Activated CD4-positive, alpha-beta T cell treated with anti-CD3 and anti-CD28 coated beads, Interleukin-10, Interleukin-2, amounts not matched to agents 100 ng/mL and 50 ng/mL, durations not matched to agents 16 hours and 8 hours (primary cell): ENCODE measurements around the gene SHH.

Experiments used
- DNase-seq: peaks from one replicate; pipeline ENCODE4 v3.0.0-alpha.2; 2020

SHH gene

GRCh38 chr7:155804897-155805825 is 7.1 kb downstream of the SHH start:
- peak; percentile 66 for DNase-seq

DNA sequence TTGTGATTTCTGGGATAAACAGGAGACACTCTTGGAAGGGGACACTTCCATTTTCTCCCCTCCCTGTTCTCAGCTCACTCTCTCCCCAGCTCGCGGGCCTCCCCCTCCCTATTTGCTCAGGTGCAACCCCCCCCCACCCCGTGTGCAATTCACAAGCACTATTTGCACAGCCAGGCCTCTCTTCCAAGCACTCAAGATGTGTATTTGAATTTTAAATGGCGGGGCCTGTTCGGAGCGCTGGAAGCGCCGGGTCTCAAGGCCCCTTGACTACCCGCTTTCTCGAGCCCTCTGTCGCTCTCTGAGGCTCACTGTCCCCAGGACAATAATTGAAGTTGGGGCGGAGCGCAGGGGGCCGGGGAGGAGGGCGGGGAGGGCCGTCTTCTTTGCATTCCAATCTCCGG is 7.8 kb downstream of the SHH start:
- no peak for DNase-seq

DNA sequence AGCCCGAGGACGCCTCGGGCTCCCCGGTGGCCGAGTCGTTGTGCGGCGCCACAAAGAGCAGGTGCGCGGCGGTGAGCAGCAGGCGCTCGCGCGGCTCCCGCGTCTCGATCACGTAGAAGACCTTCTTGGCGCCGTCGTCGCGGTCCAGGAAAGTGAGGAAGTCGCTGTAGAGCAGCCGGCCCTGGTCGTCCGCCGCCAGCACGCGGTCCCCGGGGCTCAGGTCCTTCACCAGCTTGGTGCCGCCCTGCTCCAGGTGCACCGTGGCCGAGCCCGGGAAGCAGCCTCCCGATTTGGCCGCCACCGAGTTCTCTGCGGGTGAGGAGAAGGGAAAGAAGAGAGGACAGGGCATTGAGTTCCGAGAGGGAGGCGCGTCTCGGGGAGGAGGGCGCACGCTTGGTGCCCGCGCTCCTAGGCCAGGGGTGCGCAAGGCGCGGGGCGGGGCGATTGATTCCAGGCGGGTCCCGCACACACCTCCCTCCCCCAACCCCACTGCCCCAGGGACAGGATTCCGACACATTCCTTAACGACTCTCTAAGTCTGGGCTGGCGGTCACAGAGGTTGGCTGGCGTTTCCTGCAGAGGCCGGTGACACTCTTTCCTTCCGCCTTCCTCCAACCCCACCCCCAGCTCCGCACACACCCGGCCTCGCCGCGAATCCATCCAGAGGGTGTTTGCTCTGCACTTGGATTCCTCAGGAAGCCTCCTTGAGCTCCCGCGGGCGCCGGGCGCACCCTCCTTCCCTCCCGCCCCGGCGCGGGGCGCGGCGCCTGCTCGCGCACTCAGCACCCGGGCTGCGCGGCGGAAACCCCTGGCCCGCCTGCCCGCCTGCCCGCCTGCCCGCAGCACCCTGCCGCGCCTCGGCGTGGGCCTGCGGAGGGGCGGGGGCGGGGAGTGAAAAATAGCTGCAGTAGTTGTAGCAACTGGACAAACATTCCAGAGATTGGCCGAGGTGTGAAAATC is 8.6 kb downstream of the SHH start:
- no peak for DNase-seq

DNA sequence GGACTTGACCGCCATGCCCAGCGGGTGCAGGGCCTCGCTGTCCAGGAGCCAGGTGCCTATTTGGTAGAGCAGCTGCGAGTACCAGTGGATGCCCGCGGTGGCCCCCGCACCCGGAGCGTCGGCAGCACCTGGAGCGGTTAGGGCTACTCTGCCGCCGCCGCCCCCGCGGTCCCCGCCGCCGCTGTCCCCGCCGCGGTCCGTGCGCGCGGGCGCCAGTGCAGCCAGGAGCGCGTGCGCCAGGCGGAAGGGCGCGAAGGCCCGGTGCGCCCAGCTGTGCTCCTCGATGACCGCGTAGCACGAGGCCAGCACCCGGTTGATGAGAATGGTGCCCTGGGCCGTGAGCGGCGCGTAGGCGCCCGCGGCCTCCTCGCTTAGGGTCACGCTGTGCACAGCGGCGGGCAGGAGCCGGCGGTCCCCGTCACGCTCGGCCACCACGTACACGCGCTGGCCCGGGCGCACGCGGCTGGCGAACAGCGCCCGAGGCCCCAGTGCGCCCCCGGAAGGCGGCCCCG is 9.3 kb downstream of the SHH start:
- no peak for DNase-seq

DNA sequence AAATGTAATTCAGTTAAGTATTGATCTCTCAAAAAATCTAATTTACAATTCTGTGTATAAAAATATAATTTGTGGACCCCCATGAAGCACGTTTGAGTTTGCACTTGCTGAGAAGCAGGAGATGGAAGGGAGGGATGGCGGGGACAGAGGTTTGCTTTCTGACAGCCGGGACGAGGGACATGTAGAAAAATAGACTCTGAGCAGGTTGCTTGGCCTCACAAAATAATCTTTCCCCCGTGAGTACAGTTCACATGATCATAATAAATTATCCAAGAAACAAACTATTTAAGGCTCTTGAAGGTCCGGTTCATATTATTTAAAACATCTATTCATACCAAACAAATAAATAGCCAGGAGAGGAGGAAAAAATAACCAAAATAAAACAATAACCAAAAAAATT is 10.0 kb downstream of the SHH start:
- DNase-seq = no peak

DNA sequence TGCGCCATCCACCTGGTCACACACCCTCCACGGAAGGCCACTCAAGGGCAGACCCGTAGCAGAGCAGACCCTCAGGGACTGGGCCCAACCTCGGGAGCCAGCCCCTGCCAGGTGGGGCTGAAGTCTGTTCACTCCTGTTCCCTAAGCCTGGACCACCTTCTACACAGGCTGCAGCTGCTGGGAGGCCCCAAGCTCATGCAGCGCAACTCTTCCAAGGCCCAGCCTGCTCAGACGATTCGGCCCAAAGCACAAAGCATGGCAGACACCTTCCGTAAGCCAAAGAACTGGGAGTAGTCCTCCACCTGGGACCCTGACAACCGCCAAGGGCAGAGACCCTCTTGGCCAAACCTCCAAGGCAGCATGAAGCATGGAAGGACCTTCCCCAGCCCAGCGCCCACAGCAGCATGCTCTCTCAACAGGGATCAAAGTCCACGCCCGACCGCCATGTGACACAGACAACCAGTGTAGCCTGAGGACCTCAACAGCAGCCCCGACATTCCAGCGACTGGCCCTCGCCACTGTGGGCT is 11.5 kb downstream of the SHH start:
- DNase-seq = no peak

DNA sequence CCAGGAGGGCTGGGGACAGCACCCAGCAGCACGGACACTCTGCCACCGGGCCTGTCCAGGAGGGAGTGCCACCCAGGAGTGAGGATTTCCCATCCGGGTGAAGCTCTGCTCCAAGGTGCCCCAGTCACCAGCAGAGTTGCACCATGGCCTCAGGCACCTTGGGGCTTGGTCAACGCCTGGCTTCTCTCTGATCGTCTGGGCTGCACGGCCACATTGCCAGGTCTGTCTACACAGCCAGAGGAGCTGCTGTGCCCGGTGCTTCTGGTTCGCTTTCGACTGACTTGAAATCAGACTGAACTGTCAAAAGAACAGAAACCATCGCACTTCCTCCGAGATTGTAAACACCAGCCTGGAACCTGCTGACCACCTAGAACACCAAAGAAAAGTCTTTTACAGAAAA is 12.0 kb downstream of the SHH start:
- DNase-seq = no peak

- DNase-seq = no peak
These were observed 12.7 kb downstream of the SHH start for GRCh38 chr7:155799514-155799913.

DNA sequence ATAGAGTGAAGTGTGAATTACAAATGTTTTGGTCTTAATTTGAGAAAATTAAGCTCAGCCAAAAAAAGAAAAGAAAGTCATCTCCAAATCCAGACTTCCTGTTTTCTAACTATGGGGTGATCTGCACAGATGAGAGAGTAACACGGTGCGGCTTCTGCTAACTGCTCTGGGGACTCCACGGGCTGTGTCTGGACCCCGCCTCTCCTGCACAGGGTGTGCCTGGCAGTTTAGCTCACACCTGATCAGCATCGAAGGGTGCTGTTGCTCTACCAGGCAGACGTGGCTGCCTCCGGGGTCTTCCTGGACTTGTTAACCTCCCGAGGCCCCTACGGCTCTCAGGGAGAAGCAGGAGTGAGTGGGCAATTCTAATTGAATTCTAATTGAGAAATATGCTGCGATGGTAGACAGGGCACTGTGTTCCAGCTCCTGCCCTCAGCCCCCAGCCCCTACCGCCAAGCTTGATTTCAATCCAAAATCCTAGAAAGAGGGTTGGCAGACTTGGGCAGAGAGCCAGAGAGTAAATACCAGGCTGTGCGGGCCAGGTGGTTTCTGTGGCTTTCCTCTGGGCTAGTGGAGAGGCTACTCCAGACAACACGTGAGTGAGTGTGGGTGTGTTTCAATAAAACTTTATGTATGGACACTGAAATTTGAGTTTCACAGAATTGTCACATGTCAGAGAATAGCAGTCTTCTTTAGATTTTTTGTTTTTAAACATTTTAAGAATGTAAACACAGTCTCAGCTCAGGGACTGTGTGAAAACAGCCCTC is 13.4 kb downstream of the SHH start:
- DNase-seq = no peak

DNA sequence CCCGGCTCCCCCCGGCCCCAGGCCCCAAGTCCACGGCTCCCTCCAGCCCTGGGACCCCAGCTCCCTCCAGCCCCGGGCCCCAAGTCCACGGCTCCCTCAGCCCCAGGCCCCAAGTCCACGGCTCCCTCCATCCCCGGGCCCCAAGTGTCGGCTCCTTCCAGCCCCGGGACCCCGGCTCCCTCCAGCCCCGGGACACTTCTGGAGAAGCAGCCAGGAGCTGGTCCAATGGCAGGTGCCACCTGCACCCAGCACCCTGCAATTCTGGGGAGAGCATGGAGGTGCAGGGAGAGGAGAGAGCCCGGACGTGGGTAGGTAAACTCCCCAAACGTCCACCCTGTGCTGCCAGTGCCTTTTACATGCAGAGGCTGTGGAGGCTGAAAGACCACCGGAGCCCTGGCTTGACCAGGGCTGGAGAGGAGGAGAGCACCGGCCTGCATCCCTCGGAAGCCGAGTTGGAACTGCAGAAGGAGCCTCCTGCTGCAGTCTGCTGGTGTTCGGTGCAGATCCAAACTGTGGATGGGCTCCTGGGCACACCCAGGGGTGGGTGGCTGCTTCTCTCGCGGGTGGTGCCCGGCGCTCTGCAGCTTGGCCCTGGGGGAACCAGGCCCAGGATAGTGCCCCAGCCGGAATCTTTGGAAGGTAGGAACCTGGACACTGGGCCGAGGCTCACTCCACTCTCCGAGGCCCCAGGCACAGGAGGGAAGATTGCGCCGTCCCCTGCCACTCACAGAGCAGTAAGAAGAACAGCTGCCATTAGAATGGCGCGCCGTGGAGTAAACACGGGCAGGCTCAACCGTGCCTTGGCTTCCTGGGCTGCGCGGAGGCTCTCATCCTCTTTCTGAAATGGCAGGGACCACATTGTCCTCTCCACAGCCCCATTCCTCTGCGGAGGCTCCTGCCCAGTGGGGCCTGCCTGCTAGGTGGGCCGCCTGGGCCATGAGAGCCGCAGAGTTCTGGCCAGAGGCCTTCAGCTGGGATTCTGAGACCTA is 14.7 kb downstream of the SHH start:
- no peak for DNase-seq

GRCh38 chr7:155796381-155797261 is 15.6 kb downstream of the SHH start:
- peak; percentile 72 for DNase-seq

- no peak for DNase-seq
These were observed 16.3 kb downstream of the SHH start for GRCh38 chr7:155795951-155796350.

GRCh38 chr7:155795401-155795800 is 16.9 kb downstream of the SHH start:
- DNase-seq = no peak

DNA sequence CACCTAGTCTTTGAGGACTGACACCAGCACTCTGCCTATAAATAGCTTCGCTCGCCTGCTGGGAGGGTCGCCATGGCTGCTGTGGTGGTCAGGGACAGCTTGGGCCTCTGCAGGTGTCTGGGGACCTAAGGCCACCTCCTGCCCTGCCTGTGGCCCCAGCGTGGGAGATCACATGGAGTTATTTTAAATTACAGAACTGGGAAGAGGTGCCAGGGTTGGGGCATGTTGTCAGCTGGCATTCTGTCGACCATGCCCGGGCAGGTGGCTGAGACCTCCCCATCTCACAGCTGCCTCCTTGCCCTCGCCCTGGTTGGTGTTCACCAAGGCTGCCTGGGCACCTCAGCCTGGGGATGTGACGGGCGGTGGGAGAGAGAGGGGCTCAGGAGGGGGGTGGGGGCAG is 18.1 kb downstream of the SHH start:
- no peak for DNase-seq

- DNase-seq = no peak
These were observed 18.5 kb downstream of the SHH start for GRCh38 chr7:155793720-155794119.

GRCh38 chr7:155792999-155793560 is 19.2 kb downstream of the SHH start:
- DNase-seq = no peak

DNA sequence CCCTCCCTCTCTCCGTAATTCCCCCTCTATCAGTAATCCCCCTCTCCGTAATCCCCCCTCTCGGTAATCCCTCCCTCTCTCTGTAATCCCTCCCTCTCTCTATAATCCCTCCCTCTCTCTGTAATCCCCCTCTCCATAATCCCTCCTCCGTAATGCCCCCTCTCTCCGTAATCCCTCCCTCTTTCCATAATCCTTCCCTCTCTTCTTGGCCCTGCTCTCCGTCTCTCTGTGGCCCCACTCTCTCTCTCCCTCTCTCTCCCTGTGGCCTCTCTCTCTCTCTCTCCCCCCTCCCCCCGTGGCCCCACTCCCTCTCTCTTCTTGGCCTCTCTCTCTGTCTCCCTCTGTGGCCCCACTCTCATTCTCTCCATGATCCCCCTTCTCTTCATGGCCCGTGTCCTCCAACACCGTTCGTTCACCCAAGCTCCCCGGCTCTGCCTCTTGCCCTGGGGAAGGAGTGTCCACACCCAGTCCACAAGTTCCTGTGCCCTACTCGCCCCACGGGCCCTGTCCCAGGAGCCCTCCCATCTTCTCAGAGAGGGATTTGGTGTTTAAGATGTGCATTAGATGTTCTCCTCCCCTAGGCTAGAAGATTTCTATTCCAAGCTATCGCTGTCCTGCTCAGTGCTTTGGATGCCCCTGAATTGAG is 19.8 kb downstream of the SHH start:
- DNase-seq = no peak

DNA sequence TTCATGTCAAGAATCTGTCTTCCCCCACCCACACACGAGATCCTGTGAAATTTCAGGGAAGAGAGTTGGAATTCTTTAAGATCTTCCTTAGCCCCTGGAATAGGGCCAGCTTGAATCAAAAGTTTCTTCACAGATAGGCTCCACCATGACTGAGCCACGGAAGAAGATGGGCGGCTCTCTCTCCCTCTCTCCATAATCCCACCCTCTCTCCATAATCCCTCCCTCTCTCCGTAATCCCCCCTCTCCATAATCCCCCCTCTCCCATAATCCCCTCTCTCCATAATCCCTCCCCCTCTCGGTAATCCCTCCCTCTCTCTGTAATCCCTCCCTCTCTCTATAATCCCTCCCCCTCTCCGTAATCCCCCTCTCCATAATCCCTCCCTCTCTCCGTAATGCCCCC is 20.4 kb downstream of the SHH start:
- DNase-seq = no peak

DNA sequence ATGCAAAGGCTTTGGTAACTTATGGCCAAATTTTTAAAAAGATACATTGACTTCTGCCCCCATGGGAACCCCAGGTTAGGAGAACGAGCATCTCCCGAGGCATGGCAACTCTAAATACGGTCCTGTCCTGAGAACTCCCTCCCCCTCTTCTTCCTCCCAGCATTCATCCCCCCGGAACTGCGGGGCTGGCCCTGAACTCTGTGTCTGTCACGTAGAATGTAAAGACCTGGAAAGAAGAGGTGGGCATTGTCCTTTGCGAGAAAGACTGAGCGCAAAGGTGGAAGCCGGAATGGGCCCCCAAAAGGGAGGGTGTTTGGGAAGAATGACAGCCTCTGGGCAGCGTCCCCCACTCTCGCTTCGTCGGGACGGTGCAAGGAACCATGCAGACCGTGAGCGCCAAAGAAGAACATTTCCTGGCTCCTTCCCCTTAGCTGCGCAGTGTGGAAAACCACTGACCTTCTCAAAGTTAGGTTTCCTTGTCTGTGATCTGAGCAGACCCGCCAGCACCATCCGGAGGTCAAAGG is 21.0 kb downstream of the SHH start:
- DNase-seq = no peak
